H9 (cell line): ENCODE measurements around the gene PARD3. TPM values are rescaled to one million over a fixed set of nuclear protein-coding genes. Genes with fewer than 3 reads are reported as not detected.

Experiments used
- DNase-seq: peaks from one replicate; pipeline ENCODE4 v3.0.0-alpha.2; 2017
- H2AFZ ChIP-seq: one replicate; pipeline ENCODE4 v1.6.1; 2013; ENCODE audit warnings: mild to moderate bottlenecking, low read length, control low read depth, moderate library complexity
- H2AK5ac ChIP-seq: 2 replicates; pipeline ENCODE4 v1.6.1; 2013; ENCODE audit warnings: low read length, control low read depth, mixed read lengths; ENCODE audit not compliant: insufficient read length
- H2BK120ac ChIP-seq: one replicate; pipeline ENCODE4 v1.6.1; 2013; ENCODE audit warnings: low read depth, mild to moderate bottlenecking, low read length, control low read depth, inconsistent platforms; ENCODE audit not compliant: poor library complexity, severe bottlenecking
- H2BK12ac ChIP-seq: 2 replicates; pipeline ENCODE4 v1.6.1; 2013; ENCODE audit warnings: low read length, control low read depth, mixed read lengths, low read depth; ENCODE audit not compliant: insufficient read length
- H2BK15ac ChIP-seq: 2 replicates; pipeline ENCODE4 v1.6.1; 2013; ENCODE audit warnings: low read depth, low read length, control low read depth
- H2BK20ac ChIP-seq: one replicate; pipeline ENCODE4 v1.6.1; 2013; ENCODE audit warnings: low read depth, mild to moderate bottlenecking, low read length, control low read depth, inconsistent platforms; ENCODE audit not compliant: poor library complexity, severe bottlenecking
- H2BK5ac ChIP-seq: 2 replicates; pipeline ENCODE4 v1.6.1; 2013; ENCODE audit warnings: low read length, control low read depth, mixed read lengths; ENCODE audit not compliant: insufficient read length
- H3K14ac ChIP-seq: 2 replicates; pipeline ENCODE4 v1.6.1; 2013; ENCODE audit warnings: low read length, control low read depth; ENCODE audit not compliant: insufficient read depth
- H3K18ac ChIP-seq: 2 replicates; pipeline ENCODE4 v1.6.1; 2013; ENCODE audit warnings: low read depth, mild to moderate bottlenecking, mixed read lengths, low read length, control low read depth; ENCODE audit not compliant: insufficient read length
- H3K23ac ChIP-seq: 2 replicates; pipeline ENCODE4 v1.6.1; 2013; ENCODE audit warnings: low read length, control low read depth, mixed read lengths, low read depth; ENCODE audit not compliant: insufficient read length
- H3K23me2 ChIP-seq: 2 replicates; pipeline ENCODE4 v1.6.1; 2013; ENCODE audit warnings: low read depth, mild to moderate bottlenecking, mixed read lengths, low read length, control low read depth; ENCODE audit not compliant: insufficient read length, poor library complexity, severe bottlenecking
- H3K27ac ChIP-seq: 2 replicates; pipeline ENCODE4 v1.5.1; 2013; ENCODE audit warnings: low read length, control low read depth, mixed read lengths, low read depth; ENCODE audit not compliant: insufficient read length
- H3K27me3 ChIP-seq: 2 replicates; pipeline ENCODE4 v1.6.1; 2013; ENCODE audit warnings: low read length, control low read depth, inconsistent platforms; ENCODE audit not compliant: insufficient read depth
- H3K4ac ChIP-seq: 2 replicates; pipeline ENCODE4 v1.6.1; 2013; ENCODE audit warnings: low read depth, mild to moderate bottlenecking, control low read depth, inconsistent platforms, low read length, moderate library complexity
- H3K4me1 ChIP-seq: 2 replicates; pipeline ENCODE4 v1.6.1; 2013; ENCODE audit warnings: low read length, control low read depth, inconsistent platforms; ENCODE audit not compliant: insufficient read depth
- H3K4me2 ChIP-seq: 2 replicates; pipeline ENCODE4 v1.6.1; 2013; ENCODE audit warnings: low read length, control low read depth, mixed read lengths; ENCODE audit not compliant: insufficient read length, insufficient read depth
- H3K56ac ChIP-seq: 2 replicates; pipeline ENCODE4 v1.6.1; 2013; ENCODE audit warnings: low read depth, mild to moderate bottlenecking, mixed read lengths, low read length, control low read depth; ENCODE audit not compliant: insufficient read length
- H3K79me1 ChIP-seq: 2 replicates; pipeline ENCODE4 v1.6.1; 2013; ENCODE audit warnings: low read depth, mild to moderate bottlenecking, moderate library complexity, low read length, control low read depth, inconsistent platforms; ENCODE audit not compliant: insufficient read depth, poor library complexity, severe bottlenecking
- H3K79me2 ChIP-seq: 2 replicates; pipeline ENCODE4 v1.6.1; 2013; ENCODE audit warnings: low read length, control low read depth, inconsistent platforms; ENCODE audit not compliant: insufficient read depth
- H3K9ac ChIP-seq: 2 replicates; pipeline ENCODE4 v1.6.1; 2013; ENCODE audit warnings: low read length, control low read depth, mixed read lengths; ENCODE audit not compliant: insufficient read length; ENCODE audit errors: extremely low read depth
- H3K9me3 ChIP-seq: one replicate; pipeline ENCODE4 v1.6.1; 2013; ENCODE audit warnings: low read depth, low read length, inconsistent platforms; ENCODE audit not compliant: control insufficient read depth
- H3T11ph ChIP-seq: one replicate; pipeline ENCODE4 v1.6.1; 2013; ENCODE audit warnings: mild to moderate bottlenecking, low read length, control low read depth, inconsistent platforms
- H4K20me1 ChIP-seq: one replicate; pipeline ENCODE4 v1.6.1; 2013; ENCODE audit not compliant: control insufficient read depth, insufficient read length, insufficient read depth
- H4K5ac ChIP-seq: 2 replicates; pipeline ENCODE4 v1.6.1; 2013; ENCODE audit warnings: low read depth, mild to moderate bottlenecking, mixed read lengths, low read length, control low read depth; ENCODE audit not compliant: insufficient read length
- H4K8ac ChIP-seq: replicated peaks from 2 replicates; pipeline ENCODE4 v1.6.1; 2013; ENCODE audit warnings: low read length, control low read depth, mixed read lengths, low read depth; ENCODE audit not compliant: insufficient read length
- H4K91ac ChIP-seq: 2 replicates; pipeline ENCODE4 v1.6.1; 2013; ENCODE audit warnings: low read depth, mild to moderate bottlenecking, moderate library complexity, mixed read lengths, low read length, control low read depth; ENCODE audit not compliant: insufficient read length
- H3K27ac Mint-ChIP-seq, 3 experiments: 2 replicates in 2 of 3; 3 replicates in 1 of 3; pipeline ENCODE4 v1.8.0; 2020 to 2021; ENCODE audit warnings: mixed read lengths in 3 of 3, mild to moderate bottlenecking in 1 of 3, moderate library complexity in 1 of 3
- H3K27me3 Mint-ChIP-seq: 2 replicates; pipeline ENCODE4 v1.8.0; 2021; ENCODE audit warnings: low read depth, mild to moderate bottlenecking, moderate library complexity, mixed read lengths
- H3K36me3 Mint-ChIP-seq, 3 experiments: 2 replicates in 2 of 3; 3 replicates in 1 of 3; pipeline ENCODE4 v1.8.0; 2020 to 2021; ENCODE audit warnings: low read depth in 3 of 3, mixed read lengths in 3 of 3; ENCODE audit not compliant: insufficient read depth in 1 of 3
- H3K4me1 Mint-ChIP-seq, 2 experiments: 2 replicates each; pipeline ENCODE4 v1.8.0; 2020; ENCODE audit warnings: mixed read lengths in 2 of 2
- H3K4me3 Mint-ChIP-seq, 2 experiments: 2 replicates in 1 of 2; 3 replicates in 1 of 2; pipeline ENCODE4 v1.8.0; 2020 to 2021; ENCODE audit warnings: mild to moderate bottlenecking in 2 of 2, mixed read lengths in 2 of 2, moderate library complexity in 1 of 2
- H3K9me3 Mint-ChIP-seq, 2 experiments: 2 replicates in 1 of 2; 3 replicates in 1 of 2; pipeline ENCODE4 v1.8.0; 2020; ENCODE audit warnings: mild to moderate bottlenecking in 2 of 2, mixed read lengths in 2 of 2, moderate library complexity in 1 of 2
- CTCF ChIP-seq: fragments of 200-600 bp; sonication (generic); conservative IDR thresholded peaks from 3 replicates; pipeline ENCODE4 v1.8.0; 2021; ENCODE audit warnings: antibody characterized with exemption, mild to moderate bottlenecking
- WGBS: extraction: QIAGEN DNeasy Blood & Tissue Kit; methylation state at CpG from one replicate; pipeline ENCODE4 v1.1.7; 2013; ENCODE audit warnings: missing lambda C conversion rate, low lambda C conversion rate, mixed read lengths; ENCODE audit not compliant: insufficient read length; ENCODE audit errors: extremely low coverage; 5-methylcytosine and 5-hydroxymethylcytosine counted together
- total RNA-seq: library from RNA; stranded (reverse); gene quantifications from 2 replicates; pipeline ENCODE4 v1.2.1, GENCODE V29; 2021

Gene PARD3
- total RNA-seq, 1 experiment from 2014 or later: 44.7 TPM

- no peak overlapping the region for H3K27ac Mint-ChIP-seq
- no peaks in the 10 kb centered on the region for H3K27me3 Mint-ChIP-seq
- no peaks in the 10 kb centered on the region for H3K9me3 Mint-ChIP-seq
- Histone ChIP-seq H2BK12ac (no peak overlapping the region), H4K5ac (no peak overlapping the region), H3T11ph (no peak overlapping the region), H2AK5ac (no peak overlapping the region), H4K91ac (no peak overlapping the region), H3K4me1 (peaks cover 5% of the 10 kb centered on the region; the same call in 1 of the 2 replicates), H3K9ac (no peak overlapping the region), H3K79me1 (no peaks in the 10 kb centered on the region), H3K56ac (no peak overlapping the region), H2BK15ac (no peak overlapping the region), H3K23me2 (no peaks in the 10 kb centered on the region), H4K20me1 (no peaks in the 10 kb centered on the region), H3K27me3 (no peaks in the 10 kb centered on the region), H4K8ac (no peak overlapping the region), H3K9me3 (no peaks in the 10 kb centered on the region), H2BK120ac (no peak overlapping the region), H2BK5ac (no peak overlapping the region), H3K14ac (no peak overlapping the region), H3K4me2 (no peak overlapping the region), H3K4ac (no peak overlapping the region), H3K18ac (no peak overlapping the region), H2AFZ (no peak overlapping the region), H3K79me2 (no peaks in the 10 kb centered on the region; the same call in 1 of the 2 replicates), H3K27ac (no peak overlapping the region), H3K23ac (no peak overlapping the region), H2BK20ac (no peak overlapping the region)
- no peak for TF ChIP-seq CTCF
- DNase-seq: no peak
- H3K4me1 Mint-ChIP-seq: peaks cover 42% of the 10 kb centered on the region in 2 experiments
- no peak overlapping the region for H3K4me3 Mint-ChIP-seq
- no CpG with 5 or more reads among the region's 3 CpGs for WGBS
- H3K36me3 Mint-ChIP-seq: peaks cover 0 to 6% (median 0%) of the 10 kb centered on the region in 3 experiments; a peak in 4 of 7 replicates
Observed at GRCh38 chr10:34589275-34589674, 225.8 kb downstream of the PARD3 start.
